Sigmoid colon (tissue), 4 donors: Measurements from ENCODE around the gene C8G.

Source experiments
- CTCF ChIP-seq, 4 experiments: fragments of 450-650 bp in 3 of 4; fragments of 200-600 bp in 1 of 4; IDR thresholded peaks; one replicate each; pipeline ENCODE4 v1.5.1; 2016 to 2019; ENCODE audit warnings: antibody characterized with exemption in 4 of 4, mild to moderate bottlenecking in 3 of 4, moderate library complexity in 2 of 4
- EP300 ChIP-seq, 4 donors: sonication (generic); formaldehyde crosslinking; IDR thresholded peaks; one replicate each; pipeline ENCODE4 v1.6.1; 2017; ENCODE audit warnings: antibody characterized with exemption in 4 of 4
- POLR2A ChIP-seq, 2 donors: fragments of 450-650 bp; IDR thresholded peaks; one replicate each; pipeline ENCODE4 v1.6.1; 2016; ENCODE audit warnings: antibody characterized with exemption in 2 of 2, mild to moderate bottlenecking in 2 of 2, moderate library complexity in 2 of 2
- POLR2AphosphoS5 ChIP-seq, 4 donors: sonication (generic); formaldehyde crosslinking; IDR thresholded peaks; one replicate each; pipeline ENCODE4 v1.6.1; 2017; ENCODE audit warnings: antibody characterized with exemption in 4 of 4

- no peak for TF ChIP-seq POLR2A (IDR thresholded peaks at IDR 0.05)
- no peak for TF ChIP-seq CTCF (IDR thresholded peaks at IDR 0.05)
- no peak for TF ChIP-seq POLR2AphosphoS5 (IDR thresholded peaks at IDR 0.05)
- TF ChIP-seq EP300 (IDR thresholded peaks at IDR 0.05), result no peak
Observed at GRCh38 chr9:136957461-136957860, 12.4 kb downstream of the C8G start.
